A549 (cell line): ENCODE measurements around the gene FIGN. TPM values are rescaled to one million over a fixed set of nuclear protein-coding genes. Genes with fewer than 3 reads are reported as not detected.

Experiments used
- ATAC-seq, 2 experiments: fragments of 200-7000 bp in 1 of 2; fragments of >200 bp in 1 of 2; cut with Nextera tagmentation in 1 of 2; cut with Tn5 transposase in 1 of 2; 3 replicates each; pipeline versions ENCODE4 v1.8.0 to v1.9.1; 2018 to 2020; ENCODE audit warnings: mild to moderate bottlenecking in 1 of 2, moderate library complexity in 1 of 2
- CTCF ChIA-PET: fragments of 300-600 bp; sonication (Branson Sonifier 250); formaldehyde crosslinking; extraction: SDS; loops from one replicate; lab custom pipeline; 2021; ENCODE audit warnings: antibody characterized with exemption, inconsistent platforms; lab: Yijun Ruan, JAX
- POLR2A ChIA-PET: fragments of 350-600 bp; formaldehyde crosslinking; extraction: SDS; loops from one replicate; lab custom pipeline; 2021; ENCODE audit warnings: antibody characterized with exemption, inconsistent platforms; lab: Yijun Ruan, JAX
- DNase-seq, 2 experiments: peaks; one replicate each; pipeline versions ENCODE4 v3.0.0 to v3.0.0-alpha.2; 2011 to 2016; ENCODE audit warnings: low read depth in 1 of 2, low spot score in 1 of 2
- FAIRE-seq: peaks from 2 replicates; lab custom pipeline; 2011; peaks lifted over from hg19 to GRCh38; lab: Jason Lieb, UNC
- H3K27ac ChIP-seq, 2 experiments: fragments of >200 bp; sonication (Bioruptor Twin); formaldehyde crosslinking; 3 replicates each; pipeline ENCODE4 v1.5.1; 2016 to 2017
- H3K4me1 ChIP-seq: fragments of >200 bp; sonication (Bioruptor Twin); formaldehyde crosslinking; 3 replicates; pipeline ENCODE4 v1.6.1; 2016
- H3K4me2 ChIP-seq: fragments of >200 bp; sonication (Bioruptor Twin); formaldehyde crosslinking; 3 replicates; pipeline ENCODE4 v1.6.1; 2016
- H3K4me3 ChIP-seq: fragments of >200 bp; sonication (Bioruptor Twin); formaldehyde crosslinking; 3 replicates; pipeline ENCODE4 v1.5.1; 2016
- H3K9me3 ChIP-seq: fragments of >200 bp; sonication (Bioruptor Twin); formaldehyde crosslinking; 3 replicates; pipeline ENCODE4 v1.6.1; 2016
- BCL3 ChIP-seq: fragments of >200 bp; sonication (Bioruptor Twin); formaldehyde crosslinking; IDR thresholded peaks from 3 replicates; pipeline ENCODE4 v1.6.1; 2016
- CBX8 ChIP-seq: fragments of 200-600 bp; sonication (generic); IDR thresholded peaks from 2 replicates; pipeline ENCODE4 v1.6.1; 2016
- CEBPB ChIP-seq, 2 experiments: fragments of >200 bp in 1 of 2; sonication (Bioruptor Twin) in 1 of 2; formaldehyde crosslinking in 1 of 2; IDR thresholded peaks; 2 replicates each; pipeline ENCODE4 v1.6.1; 2012 to 2016
- CHD4 ChIP-seq: fragments of 200-600 bp; sonication (generic); IDR thresholded peaks from 2 replicates; pipeline ENCODE4 v1.6.1; 2016; ENCODE audit warnings: antibody characterized with exemption, mild to moderate bottlenecking, borderline replicate concordance
- EHMT2 ChIP-seq: fragments of 200-600 bp; sonication (generic); IDR thresholded peaks from 2 replicates; pipeline ENCODE4 v1.6.1; 2016; ENCODE audit warnings: antibody characterized with exemption, low read depth, mild to moderate bottlenecking, moderate library complexity
- ELK1 ChIP-seq: fragments of 150-350 bp; IDR thresholded peaks from 2 replicates; pipeline ENCODE4 v1.6.1; 2014; ENCODE audit warnings: low read depth, mild to moderate bottlenecking, low read length
- ESRRA ChIP-seq: fragments of 150-350 bp; IDR thresholded peaks from 2 replicates; pipeline ENCODE4 v1.6.1; 2014; ENCODE audit warnings: mild to moderate bottlenecking, low read length, borderline replicate concordance
- GATA3 ChIP-seq: IDR thresholded peaks from 2 replicates; pipeline ENCODE4 v1.6.1; 2012; ENCODE audit warnings: borderline replicate concordance
- HDAC2 ChIP-seq: fragments of 200-600 bp; sonication (generic); IDR thresholded peaks from 2 replicates; pipeline ENCODE4 v1.6.1; 2016
- HMGXB4 ChIP-seq: fragments of 250-450 bp; sonication (Bioruptor Pico); IDR thresholded peaks from 2 replicates; pipeline ENCODE4 v1.5.0; 2021; ENCODE audit warnings: mild to moderate bottlenecking, moderate library complexity, borderline replicate concordance
- HOXB13 ChIP-seq: fragments of 250-450 bp; sonication (Bioruptor Pico); IDR thresholded peaks from 2 replicates; pipeline ENCODE4 v1.5.0; 2020; ENCODE audit warnings: low read depth, mild to moderate bottlenecking, moderate library complexity
- HOXB5 ChIP-seq: fragments of 250-450 bp; sonication (Bioruptor Pico); IDR thresholded peaks from 2 replicates; pipeline ENCODE4 v1.5.0; 2020; ENCODE audit warnings: mild to moderate bottlenecking, moderate library complexity
- JUNB ChIP-seq: fragments of >200 bp; sonication (Bioruptor Twin); formaldehyde crosslinking; IDR thresholded peaks from 2 replicates; pipeline ENCODE4 v1.6.1; 2016
- KDM1A ChIP-seq: fragments of 200-600 bp; sonication (generic); IDR thresholded peaks from 2 replicates; pipeline ENCODE4 v1.6.1; 2016; ENCODE audit warnings: low read depth, mild to moderate bottlenecking
- MAFK ChIP-seq: fragments of 450-650 bp; IDR thresholded peaks from 2 replicates; pipeline ENCODE4 v1.6.1; 2014; ENCODE audit not compliant: partially characterized antibody
- MAZ ChIP-seq: fragments of 150-350 bp; IDR thresholded peaks from 2 replicates; pipeline ENCODE4 v1.6.1; 2014; ENCODE audit warnings: antibody characterized with exemption, low read depth, low read length, borderline replicate concordance
- MYC ChIP-seq: IDR thresholded peaks from 2 replicates; pipeline ENCODE4 v1.6.1; 2012; ENCODE audit warnings: mild to moderate bottlenecking, inconsistent platforms, low read length, improper control_type of control experiment, borderline replicate concordance
- POLR2A ChIP-seq: IDR thresholded peaks from 2 replicates; pipeline ENCODE4 v1.6.1; 2012; ENCODE audit warnings: mild to moderate bottlenecking, low read length
- RAD21 ChIP-seq, 2 experiments: fragments of >200 bp in 1 of 2; sonication (Bioruptor Twin) in 1 of 2; formaldehyde crosslinking in 1 of 2; IDR thresholded peaks in 1 of 2; conservative IDR thresholded peaks in 1 of 2; 2 replicates in 1 of 2; 3 replicates in 1 of 2; pipeline ENCODE4 v1.6.1; 2012 to 2018; ENCODE audit warnings: inconsistent platforms in 1 of 2
- RFX5 ChIP-seq: fragments of 450-650 bp; IDR thresholded peaks from 2 replicates; pipeline ENCODE4 v1.7.1; 2014; ENCODE audit warnings: antibody characterized with exemption, mild to moderate bottlenecking, moderate library complexity
- SREBF2 ChIP-seq: fragments of 450-650 bp; IDR thresholded peaks from 2 replicates; pipeline ENCODE4 v1.6.1; 2014; ENCODE audit warnings: mild to moderate bottlenecking, moderate library complexity
- WGBS: methylation state at CpG from one replicate; pipeline ENCODE4 v1.1.6; 2017; ENCODE audit errors: missing lambda C conversion rate; 5-methylcytosine and 5-hydroxymethylcytosine counted together
- polyA plus RNA-seq, 4 experiments: library from polyadenylated mRNA; depleted of rRNA in 3 of 4; stranded (reverse); fragments of >200 nt; fragmentation: RNase III in 1 of 4; extraction: RNeasy Plus Mini Kit Qiagen cat#74134 plus additional on column Dnase treatment in 1 of 4; gene quantifications; 2 replicates in 3 of 4; 3 replicates in 1 of 4; pipeline ENCODE4 v1.2.3, GENCODE V29; 2011 to 2017
- TF ChIP-seq, protein P1 (sequence below): IDR thresholded peaks from 2 replicates; pipeline ENCODE4 v1.6.1; 2012
- TF ChIP-seq, protein P2 (sequence below): fragments of 250-450 bp; sonication (Bioruptor Pico); IDR thresholded peaks from 2 replicates; pipeline ENCODE4 v1.5.0; 2020; ENCODE audit warnings: low read depth, mild to moderate bottlenecking, moderate library complexity
- TF ChIP-seq, protein P3 (sequence below): fragments of >200 bp; sonication (Bioruptor Twin); formaldehyde crosslinking; IDR thresholded peaks from 2 replicates; pipeline ENCODE4 v1.6.1; 2016
- TF ChIP-seq, protein P4 (sequence below): IDR thresholded peaks from 2 replicates; pipeline ENCODE4 v1.6.1; 2012; ENCODE audit warnings: low read depth, borderline replicate concordance

FIGN gene
- polyA plus RNA-seq, 2 of the 4 experiments (the other 2 are of a cell fraction): 1.9 to 3.8 TPM

DNA sequence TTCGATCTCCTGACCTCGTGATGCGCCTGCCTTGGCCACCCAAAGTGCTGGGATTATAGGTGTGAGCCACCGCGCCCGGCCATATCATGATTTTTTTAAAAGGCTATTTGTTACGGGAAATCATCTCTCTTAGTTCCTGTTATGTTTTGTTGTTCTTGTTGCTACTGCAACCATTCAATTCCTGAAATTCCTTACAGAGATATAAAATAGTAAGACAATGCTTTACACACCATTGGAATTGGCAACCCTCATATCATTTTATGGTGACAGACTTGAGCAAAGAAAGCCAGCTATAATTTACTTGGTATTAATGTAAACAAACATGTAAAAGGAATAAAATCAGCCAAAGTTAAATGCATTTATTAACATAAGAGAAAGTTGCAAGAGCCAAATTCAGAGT is 163.0 kb downstream of the FIGN start:
- POLR2A ChIA-PET: no interaction called here

DNA sequence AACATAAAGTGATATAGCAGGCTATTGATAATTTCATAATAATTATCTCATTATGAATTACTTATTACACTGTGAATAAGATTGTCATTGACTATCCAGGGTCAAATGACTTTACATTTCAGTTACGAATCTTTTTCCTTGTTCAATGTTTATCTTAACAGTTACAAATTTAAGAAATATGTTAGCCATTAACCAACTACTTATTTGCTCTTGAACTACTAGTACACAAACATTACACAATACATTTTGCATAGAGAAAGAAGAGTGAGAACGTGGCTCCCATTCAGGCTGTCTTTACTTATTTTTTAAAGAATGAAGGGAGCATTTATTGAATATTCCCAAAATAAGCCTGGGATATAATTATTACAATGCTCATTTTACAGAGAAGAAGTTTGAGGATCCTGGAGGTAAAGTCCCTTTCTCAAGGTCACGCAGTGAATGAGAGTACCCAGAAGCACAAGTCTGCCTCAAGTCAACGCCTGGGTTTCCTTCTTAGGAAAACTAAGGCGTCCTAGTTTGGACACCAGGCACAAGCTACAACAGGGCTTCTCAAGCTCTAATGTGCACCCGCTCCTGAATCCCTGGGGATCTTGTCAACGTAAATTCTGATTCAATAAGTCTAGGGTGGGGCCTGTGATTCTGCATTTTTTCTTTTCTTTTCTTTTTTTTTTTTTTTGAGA is 164.2 kb downstream of the FIGN start:
- no peak overlapping the region for H3K4me3 ChIP-seq
- peak in 1 of 2 experiments; percentile 41 for DNase-seq
- FAIRE-seq: no peak
- TF ChIP-seq CHD4: no peak
- TF ChIP-seq MAZ: no peak
- peak; percentile 52 to 87 for TF ChIP-seq CEBPB (IDR thresholded peaks at IDR 0.05)
- no peak for TF ChIP-seq EHMT2
- TF ChIP-seq HOXB13 (CRISPR knock-in tag): no peak
- no peak for TF ChIP-seq HOXB5 (CRISPR knock-in tag)
- no peak for TF ChIP-seq ESRRA
- TF ChIP-seq GATA3: peak; percentile 58; the same call in 1 of the 2 replicates
- no peak for TF ChIP-seq BCL3
- TF ChIP-seq, protein P1, sequence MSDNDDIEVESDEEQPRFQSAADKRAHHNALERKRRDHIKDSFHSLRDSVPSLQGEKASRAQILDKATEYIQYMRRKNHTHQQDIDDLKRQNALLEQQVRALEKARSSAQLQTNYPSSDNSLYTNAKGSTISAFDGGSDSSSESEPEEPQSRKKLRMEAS: 0 out of 2 replicates have a peak, but pooled peaks have one; percentile 20
- no peak for TF ChIP-seq POLR2A
- no peak for TF ChIP-seq CBX8
- peak in 1 of 2 experiments; percentile 69; a peak in 4 of 6 replicates for ATAC-seq
- CTCF ChIA-PET: no interaction called here
- H3K4me1 ChIP-seq: peaks cover 16% of the 10 kb centered on the region
- WGBS: 24% methylated on average over 7 of the region's 7 CpGs
- H3K4me2 ChIP-seq: peak overlapping the region; percentile 44
- H3K9me3 ChIP-seq: no peaks in the 10 kb centered on the region
- POLR2A ChIA-PET: no interaction called here
- H3K27ac ChIP-seq: peak overlapping the region; percentile 8 to 66; a peak in 3 of 6 replicates

More for the DNA sequence above, 163.0 kb downstream of the FIGN start:
- no peak overlapping the region for H3K27ac ChIP-seq
- no peaks in the 10 kb centered on the region for H3K9me3 ChIP-seq
- FAIRE-seq: no peak
- TF ChIP-seq RAD21 (conservative IDR thresholded peaks at IDR 0.05 in 1 of 2, IDR thresholded peaks at IDR 0.05 in 1 of 2): no peak
- TF ChIP-seq CHD4: no peak
- TF ChIP-seq, protein P2, sequence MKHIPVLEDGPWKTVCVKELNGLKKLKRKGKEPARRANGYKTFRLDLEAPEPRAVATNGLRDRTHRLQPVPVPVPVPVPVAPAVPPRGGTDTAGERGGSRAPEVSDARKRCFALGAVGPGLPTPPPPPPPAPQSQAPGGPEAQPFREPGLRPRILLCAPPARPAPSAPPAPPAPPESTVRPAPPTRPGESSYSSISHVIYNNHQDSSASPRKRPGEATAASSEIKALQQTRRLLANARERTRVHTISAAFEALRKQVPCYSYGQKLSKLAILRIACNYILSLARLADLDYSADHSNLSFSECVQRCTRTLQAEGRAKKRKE (CRISPR knock-in tag): no peak
- no peak for TF ChIP-seq RFX5
- no peak for TF ChIP-seq SREBF2
- no peak for TF ChIP-seq POLR2A
- TF ChIP-seq EHMT2: no peak
- no peak for TF ChIP-seq HMGXB4 (CRISPR knock-in tag)
- TF ChIP-seq MAFK: no peak
- no peak for TF ChIP-seq MYC
- TF ChIP-seq, protein P3, sequence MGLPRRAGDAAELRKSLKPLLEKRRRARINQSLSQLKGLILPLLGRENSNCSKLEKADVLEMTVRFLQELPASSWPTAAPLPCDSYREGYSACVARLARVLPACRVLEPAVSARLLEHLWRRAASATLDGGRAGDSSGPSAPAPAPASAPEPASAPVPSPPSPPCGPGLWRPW: no peak
- TF ChIP-seq ELK1: no peak
- TF ChIP-seq, protein P4, sequence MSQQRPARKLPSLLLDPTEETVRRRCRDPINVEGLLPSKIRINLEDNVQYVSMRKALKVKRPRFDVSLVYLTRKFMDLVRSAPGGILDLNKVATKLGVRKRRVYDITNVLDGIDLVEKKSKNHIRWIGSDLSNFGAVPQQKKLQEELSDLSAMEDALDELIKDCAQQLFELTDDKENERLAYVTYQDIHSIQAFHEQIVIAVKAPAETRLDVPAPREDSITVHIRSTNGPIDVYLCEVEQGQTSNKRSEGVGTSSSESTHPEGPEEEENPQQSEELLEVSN: no peak
- no peak for TF ChIP-seq KDM1A
- no peak for TF ChIP-seq HDAC2
- TF ChIP-seq JUNB: no peak
- TF ChIP-seq, all 56 proteins: peak for 0
- H3K4me3 ChIP-seq: no peak overlapping the region
- ATAC-seq (no peak; a peak in 1 of 6 replicates), DNase-seq (peak in 1 of 2 experiments; percentile 44)
- CTCF ChIA-PET: no interaction called here
- H3K4me1 ChIP-seq: peaks cover 16% of the 10 kb centered on the region
- WGBS: 91% methylated on average over 7 of the region's 7 CpGs
- no peak overlapping the region for H3K4me2 ChIP-seq
